A673 (cell line): ENCODE measurements around the gene BAG2. TPM values are rescaled to one million over a fixed set of nuclear protein-coding genes. Genes with fewer than 3 reads are reported as not detected.

Experiments used
- BruUV-seq: library from RNA; stranded (reverse); fragments of 400-500 nt; replicated peaks from 2 replicates; lab custom pipeline; 2021; lab: Mats Ljungman, UMichigan
- CTCF ChIA-PET: fragments of 300-600 bp; sonication (Branson Sonifier 250); formaldehyde crosslinking; loops from one replicate; lab custom pipeline; 2022; ENCODE audit warnings: antibody characterized with exemption; lab: Charles Lee
- POLR2A ChIA-PET: fragments of 300-600 bp; sonication (Branson Sonifier 250); formaldehyde crosslinking; loops from one replicate; lab custom pipeline; 2022; ENCODE audit warnings: antibody characterized with exemption; ENCODE audit not compliant: low non-redundant PET; lab: Charles Lee
- DNase-seq: peaks from one replicate; pipeline ENCODE4 v3.0.0-alpha.2; 2015; ENCODE audit warnings: low spot score
- H3K27ac ChIP-seq: fragments of 200-600 bp; sonication (generic); 2 replicates; pipeline ENCODE4 v1.5.1; 2016; ENCODE audit warnings: mixed run types, low read depth, mild to moderate bottlenecking, mixed read lengths, antibody characterized with exemption, low read length; ENCODE audit not compliant: poor library complexity, severe bottlenecking
- H3K27me3 ChIP-seq: fragments of 200-600 bp; sonication (generic); replicated peaks from 2 replicates; pipeline ENCODE4 v1.6.1; 2017; ENCODE audit warnings: mixed run types, low read depth, mild to moderate bottlenecking, mixed read lengths, antibody characterized with exemption, low read length; ENCODE audit not compliant: insufficient read depth, poor library complexity
- H3K36me3 ChIP-seq: fragments of 200-600 bp; sonication (generic); 2 replicates; pipeline ENCODE4 v1.6.1; 2016; ENCODE audit warnings: mixed run types, mild to moderate bottlenecking, mixed read lengths, antibody characterized with exemption, low read length; ENCODE audit not compliant: insufficient read depth, poor library complexity, severe bottlenecking
- H3K4me1 ChIP-seq: fragments of 200-600 bp; sonication (generic); 2 replicates; pipeline ENCODE4 v1.6.1; 2017; ENCODE audit warnings: mixed run types, mild to moderate bottlenecking, mixed read lengths, antibody characterized with exemption, low read length; ENCODE audit not compliant: insufficient read depth, poor library complexity, severe bottlenecking
- H3K4me3 ChIP-seq: fragments of 200-600 bp; sonication (generic); 2 replicates; pipeline ENCODE4 v1.5.1; 2016; ENCODE audit warnings: low read depth, mixed run types, mild to moderate bottlenecking, mixed read lengths, low read length; ENCODE audit not compliant: poor library complexity, severe bottlenecking
- H3K9me3 ChIP-seq: fragments of 200-600 bp; sonication (generic); 2 replicates; pipeline ENCODE4 v1.6.1; 2016; ENCODE audit warnings: mixed run types, low read depth, mild to moderate bottlenecking, mixed read lengths, antibody characterized with exemption, low read length; ENCODE audit not compliant: poor library complexity, severe bottlenecking
- EZH2 ChIP-seq: fragments of 200-600 bp; sonication (generic); IDR thresholded peaks from 2 replicates; pipeline ENCODE4 v1.6.1; 2017; ENCODE audit warnings: borderline replicate concordance, low read depth, mild to moderate bottlenecking, mixed read lengths, antibody characterized with exemption, low read length; ENCODE audit not compliant: poor library complexity, severe bottlenecking
- intact Hi-C: fragments of 100-400 bp; cut with micrococcal nuclease; formaldehyde crosslinking; loops from one replicate; pipeline ENCODE4 v1.10.0; 2022; ENCODE audit not compliant: unreplicated experiment
- total RNA-seq: library from RNA; stranded (reverse); gene quantifications from 2 replicates; pipeline ENCODE4 v1.2.3, GENCODE V29; 2021
- TF ChIP-seq, protein P1 (sequence below): fragments of 300-800, 200-600 bp; sonication (generic); conservative IDR thresholded peaks from 2 replicates; pipeline ENCODE4 v1.5.1; 2017; ENCODE audit warnings: low read depth, mild to moderate bottlenecking, antibody characterized with exemption, low read length, moderate library complexity, mixed read lengths

Gene BAG2
- total RNA-seq, 1 experiment from 2014 or later = 27.0 TPM

DNA sequence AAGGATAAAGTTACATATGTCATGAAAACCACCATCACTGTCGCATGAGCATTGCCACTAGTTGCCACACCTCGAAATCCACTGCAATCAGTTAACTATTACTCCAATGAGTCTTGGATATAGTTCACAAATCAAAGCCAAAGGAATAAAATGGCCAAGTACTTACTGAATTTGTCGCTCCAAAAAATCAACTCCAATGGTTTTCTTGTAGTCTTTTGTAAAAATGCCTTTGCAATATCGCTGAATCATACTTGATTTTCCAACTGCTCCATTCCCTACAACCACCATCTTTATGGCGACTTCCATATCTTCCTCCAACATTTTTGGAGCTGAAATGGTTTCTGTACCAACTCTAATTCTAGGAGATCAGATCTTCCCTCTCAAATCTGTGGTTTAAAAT lies 37.9 kb downstream of the BAG2 start:
- no peaks in the 10 kb centered on the region for H3K36me3 ChIP-seq
- no peak for TF ChIP-seq EZH2
- TF ChIP-seq, protein P1, sequence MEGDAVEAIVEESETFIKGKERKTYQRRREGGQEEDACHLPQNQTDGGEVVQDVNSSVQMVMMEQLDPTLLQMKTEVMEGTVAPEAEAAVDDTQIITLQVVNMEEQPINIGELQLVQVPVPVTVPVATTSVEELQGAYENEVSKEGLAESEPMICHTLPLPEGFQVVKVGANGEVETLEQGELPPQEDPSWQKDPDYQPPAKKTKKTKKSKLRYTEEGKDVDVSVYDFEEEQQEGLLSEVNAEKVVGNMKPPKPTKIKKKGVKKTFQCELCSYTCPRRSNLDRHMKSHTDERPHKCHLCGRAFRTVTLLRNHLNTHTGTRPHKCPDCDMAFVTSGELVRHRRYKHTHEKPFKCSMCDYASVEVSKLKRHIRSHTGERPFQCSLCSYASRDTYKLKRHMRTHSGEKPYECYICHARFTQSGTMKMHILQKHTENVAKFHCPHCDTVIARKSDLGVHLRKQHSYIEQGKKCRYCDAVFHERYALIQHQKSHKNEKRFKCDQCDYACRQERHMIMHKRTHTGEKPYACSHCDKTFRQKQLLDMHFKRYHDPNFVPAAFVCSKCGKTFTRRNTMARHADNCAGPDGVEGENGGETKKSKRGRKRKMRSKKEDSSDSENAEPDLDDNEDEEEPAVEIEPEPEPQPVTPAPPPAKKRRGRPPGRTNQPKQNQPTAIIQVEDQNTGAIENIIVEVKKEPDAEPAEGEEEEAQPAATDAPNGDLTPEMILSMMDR = no peak
- POLR2A ChIA-PET = no interaction called here
- H3K9me3 ChIP-seq = peaks cover 5% of the 10 kb centered on the region
- no TSS peak for BruUV-seq
- DNase-seq = no peak
- no peak overlapping the region for H3K4me3 ChIP-seq
- no peaks in the 10 kb centered on the region for H3K4me1 ChIP-seq
- H3K27ac ChIP-seq = no peak overlapping the region
- CTCF ChIA-PET = no interaction called here
- intact Hi-C loops = no loop called here
- no peaks in the 10 kb centered on the region for H3K27me3 ChIP-seq

DNA sequence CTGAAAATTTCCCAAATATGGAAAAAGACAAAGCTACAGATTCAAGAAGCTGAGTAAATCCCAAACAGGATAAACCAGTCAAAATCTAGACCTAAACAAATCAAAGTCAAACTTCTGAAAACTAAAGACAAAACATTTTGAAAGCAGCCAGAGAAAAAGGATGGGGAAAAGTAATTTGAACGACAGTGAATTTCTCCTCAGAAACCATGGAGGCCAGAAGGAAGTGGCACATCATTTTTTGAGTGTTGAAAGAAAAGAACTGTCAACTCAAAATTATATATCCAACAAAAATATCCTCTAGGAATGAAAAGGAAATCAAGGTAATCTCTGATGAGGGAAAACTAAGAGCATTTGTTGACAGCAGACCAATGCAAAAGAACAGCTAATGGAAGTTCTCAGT lies 43.1 kb downstream of the BAG2 start:
- TF ChIP-seq, protein P1 = no peak
- no peak for TF ChIP-seq EZH2
- no peak for DNase-seq
- ChIA-PET POLR2A (no interaction called here), CTCF (no interaction called here)
- Histone ChIP-seq H3K27ac (no peak overlapping the region), H3K36me3 (peaks cover 1% of the 10 kb centered on the region), H3K9me3 (peaks cover 18% of the 10 kb centered on the region), H3K4me3 (no peak overlapping the region), H3K27me3 (no peaks in the 10 kb centered on the region), H3K4me1 (no peaks in the 10 kb centered on the region)
- intact Hi-C loops = no loop called here
- BruUV-seq = no TSS peak

DNA sequence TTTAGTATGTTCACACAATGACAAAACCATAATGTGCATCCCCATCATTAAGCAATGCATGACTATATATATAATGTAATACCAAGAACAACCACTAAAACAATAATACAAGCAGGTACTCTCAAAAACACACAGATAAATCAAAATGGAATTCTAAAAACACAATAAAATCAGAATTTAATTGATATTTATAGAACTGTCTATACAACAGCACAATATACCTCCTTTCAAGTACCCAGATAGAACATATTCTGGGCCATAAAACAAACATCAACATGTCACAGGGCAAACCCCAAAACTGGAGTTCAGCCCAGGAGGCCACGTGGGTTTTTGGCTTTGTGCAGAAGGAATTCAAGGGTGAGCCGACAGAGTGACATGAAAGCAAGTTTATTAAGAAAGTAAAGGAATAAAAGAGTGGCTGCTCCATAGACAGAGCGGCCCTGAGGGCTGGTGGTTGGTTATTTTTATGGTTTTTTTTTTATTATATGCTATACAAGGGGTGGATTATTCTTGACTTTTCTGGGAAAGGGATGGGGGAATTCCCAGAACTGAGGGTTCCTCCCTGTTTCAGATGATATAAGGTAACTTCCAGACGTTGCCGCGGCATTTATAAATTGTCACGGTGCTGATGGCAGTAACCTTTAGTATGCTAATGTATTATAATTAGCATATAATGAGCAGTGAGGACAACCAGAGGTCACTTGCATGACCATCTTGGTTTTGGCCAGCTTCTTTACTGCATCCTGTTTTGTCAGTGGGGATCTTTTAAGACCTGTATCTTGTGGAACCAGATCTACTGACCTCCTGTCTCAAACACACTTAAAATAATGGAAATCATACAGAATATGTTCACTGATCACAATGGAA lies 44.3 kb downstream of the BAG2 start:
- no peaks in the 10 kb centered on the region for H3K4me1 ChIP-seq
- peaks cover 4% of the 10 kb centered on the region for H3K36me3 ChIP-seq
- POLR2A ChIA-PET = no interaction called here
- no peak overlapping the region for H3K4me3 ChIP-seq
- no TSS peak for BruUV-seq
- H3K27ac ChIP-seq = no peak overlapping the region
- intact Hi-C loops = no loop called here
- no peak for TF ChIP-seq EZH2
- TF ChIP-seq, protein P1 = 0 out of 2 replicates have a peak, but pooled peaks have one; percentile 11
- no peak for DNase-seq
- CTCF ChIA-PET = no interaction called here
- no peaks in the 10 kb centered on the region for H3K27me3 ChIP-seq
- peaks cover 20% of the 10 kb centered on the region for H3K9me3 ChIP-seq
